K562 (cell line): ENCODE data around the gene TULP4. TPM values are rescaled to one million over a fixed set of nuclear protein-coding genes. Genes with fewer than 3 reads are reported as not detected.

Experiments
- ATAC-seq: fragments of 200-7000 bp; cut with Tn5 transposase; 3 replicates; pipeline ENCODE4 v1.9.1; 2020; ENCODE audit warnings: moderate library complexity
- BruUV-seq: library from RNA; stranded (reverse); fragments of 400-500 nt; replicated peaks from 2 replicates; lab custom pipeline; 2021; lab: Mats Ljungman, UMichigan
- CTCF ChIA-PET: fragments of 300-600 bp; formaldehyde crosslinking; extraction: SDS; loops from one replicate; lab custom pipeline; 2021; ENCODE audit warnings: low intra/inter-chr PET ratio; lab: Yijun Ruan, JAX
- POLR2A ChIA-PET: fragments of 300-600, 350-650 bp; sonication (Branson Sonifier 250); formaldehyde crosslinking; extraction: SDS; loops from one replicate; lab custom pipeline; 2021; ENCODE audit warnings: antibody characterized with exemption, inconsistent platforms; lab: Yijun Ruan, JAX
- DNase-seq, 4 experiments: peaks; one replicate each; pipeline versions ENCODE4 v3.0.0 to v3.0.0-alpha.2; 2011 to 2018; ENCODE audit warnings: low spot score in 3 of 4, mixed read lengths in 3 of 4; ENCODE audit errors: extremely low read depth in 1 of 4
- FAIRE-seq: peaks from 2 replicates; lab custom pipeline; 2011; peaks lifted over from hg19 to GRCh38; lab: Jason Lieb, UNC
- H2AFZ ChIP-seq: 2 replicates; pipeline ENCODE4 v1.6.0; 2011; ENCODE audit warnings: low read depth, low read length, control low read depth, inconsistent platforms
- H3K27ac ChIP-seq: fragments of 200-600 bp; 3 replicates; pipeline ENCODE4 v1.8.0; 2011; ENCODE audit warnings: low read depth, mild to moderate bottlenecking, control low read depth, inconsistent platforms, low read length, moderate library complexity, mixed read lengths; ENCODE audit errors: extremely low read depth
- H3K27me3 ChIP-seq, 2 experiments: fragments of 300-600 bp in 1 of 2; 2 replicates in 1 of 2; 3 replicates in 1 of 2; pipeline versions ENCODE4 v1.6.0 to v1.8.0; 2011; ENCODE audit warnings: inconsistent platforms in 2 of 2, low read length in 2 of 2, mild to moderate bottlenecking in 1 of 2, mixed read lengths in 1 of 2, moderate library complexity in 1 of 2; ENCODE audit not compliant: control insufficient read depth in 2 of 2, insufficient read depth in 2 of 2
- H3K36me3 ChIP-seq: fragments of 300-600 bp; 3 replicates; pipeline ENCODE4 v1.8.0; 2011; ENCODE audit warnings: mild to moderate bottlenecking, low read length, inconsistent platforms; ENCODE audit not compliant: control insufficient read depth, insufficient read depth
- H3K4me1 ChIP-seq, 2 experiments: fragments of 200-600 bp in 1 of 2; replicated peaks in 1 of 2; 2 replicates in 1 of 2; 3 replicates in 1 of 2; pipeline versions ENCODE4 v1.5.1 to v1.8.0; 2011; ENCODE audit warnings: inconsistent platforms in 2 of 2, low read length in 2 of 2, mild to moderate bottlenecking in 1 of 2, mixed read lengths in 1 of 2, moderate library complexity in 1 of 2; ENCODE audit not compliant: control insufficient read depth in 2 of 2, insufficient read depth in 2 of 2
- H3K4me2 ChIP-seq: 2 replicates; pipeline ENCODE4 v1.6.1; 2011; ENCODE audit warnings: low read length, control low read depth, inconsistent platforms, mixed read lengths; ENCODE audit not compliant: insufficient read depth
- H3K4me3 ChIP-seq: fragments of 200-600 bp; sonication (generic), shearing (Covaris generic); 2 replicates; pipeline ENCODE4 v1.5.1; 2016; ENCODE audit warnings: control low read depth, inconsistent platforms
- H3K79me2 ChIP-seq: fragments of 200-600 bp; 3 replicates; pipeline ENCODE4 v1.8.0; 2011; ENCODE audit warnings: low read length, inconsistent platforms; ENCODE audit not compliant: control insufficient read depth, insufficient read depth
- H3K9ac ChIP-seq, 2 experiments: 2 replicates each; pipeline versions ENCODE4 v1.6.0 to v1.6.1; 2011; ENCODE audit warnings: low read depth in 2 of 2, low read length in 2 of 2, control low read depth in 1 of 2, inconsistent platforms in 1 of 2, mild to moderate bottlenecking in 1 of 2, mixed read lengths in 1 of 2; ENCODE audit not compliant: insufficient read depth in 1 of 2
- H3K9me1 ChIP-seq: one replicate; pipeline ENCODE4 v1.6.0; 2011; ENCODE audit warnings: inconsistent platforms, mild to moderate bottlenecking, low read length, moderate library complexity; ENCODE audit not compliant: control insufficient read depth, insufficient read depth
- H3K9me3 ChIP-seq: replicated peaks from 2 replicates; pipeline ENCODE4 v1.5.1; 2011; ENCODE audit warnings: low read depth, low read length, inconsistent platforms; ENCODE audit not compliant: control insufficient read depth, insufficient read depth
- H4K20me1 ChIP-seq: replicated peaks from 2 replicates; pipeline ENCODE4 v1.6.1; 2011; ENCODE audit warnings: low read length, inconsistent platforms, mixed read lengths; ENCODE audit not compliant: control insufficient read depth, insufficient read depth
- BMI1 ChIP-seq: fragments of 150-350 bp; IDR thresholded peaks from 2 replicates; pipeline ENCODE4 v1.6.1; 2014; ENCODE audit warnings: low read length
- HDAC1 ChIP-seq, 2 experiments: fragments of 450-650 bp; IDR thresholded peaks; 2 replicates each; pipeline ENCODE4 v1.6.1; 2016 to 2017; ENCODE audit warnings: inconsistent platforms in 1 of 2, mild to moderate bottlenecking in 1 of 2, moderate library complexity in 1 of 2
- HNRNPLL ChIP-seq: fragments of 200-400 bp; formaldehyde crosslinking; IDR thresholded peaks from 2 replicates; pipeline ENCODE4 v1.6.1; 2017; ENCODE audit warnings: low read length, low read depth, mild to moderate bottlenecking; ENCODE audit not compliant: poor library complexity, severe bottlenecking
- IRF1 ChIP-seq: sonication (generic); formaldehyde crosslinking; IDR thresholded peaks from 2 replicates; pipeline ENCODE4 v1.8.0; 2022; ENCODE audit warnings: missing genetic modification reagents, mild to moderate bottlenecking, borderline replicate concordance
- RBM14 ChIP-seq: fragments of 200-400 bp; formaldehyde crosslinking; IDR thresholded peaks from 2 replicates; pipeline ENCODE4 v1.6.1; 2018; ENCODE audit warnings: low read depth, mild to moderate bottlenecking, low read length, moderate library complexity, borderline replicate concordance; ENCODE audit not compliant: insufficient read depth
- RFX7 ChIP-seq: fragments of 250-450 bp; sonication (Bioruptor Pico); IDR thresholded peaks from 2 replicates; pipeline ENCODE4 v1.5.1; 2021; ENCODE audit warnings: mild to moderate bottlenecking
- RUNX1 ChIP-seq: sonication (generic); IDR thresholded peaks from 2 replicates; pipeline ENCODE4 v1.6.1; 2016; ENCODE audit warnings: antibody characterized with exemption, low read depth
- TFAM ChIP-seq: fragments of 250-450 bp; sonication (Bioruptor Pico); conservative IDR thresholded peaks from 2 replicates; pipeline ENCODE4 v1.5.0; 2021; ENCODE audit warnings: mild to moderate bottlenecking, moderate library complexity
- XRCC5 ChIP-seq: fragments of 200-400 bp; formaldehyde crosslinking; IDR thresholded peaks from 2 replicates; pipeline ENCODE4 v1.6.1; 2017; ENCODE audit warnings: low read depth, mild to moderate bottlenecking, low read length
- ZEB2 ChIP-seq: fragments of 450-650 bp; IDR thresholded peaks from 2 replicates; pipeline ENCODE4 v1.6.1; 2016
- ZKSCAN1 ChIP-seq: fragments of 150-350 bp; IDR thresholded peaks from 2 replicates; pipeline ENCODE4 v1.6.1; 2016; ENCODE audit warnings: low read depth, low read length
- ZNF239 ChIP-seq: fragments of 250-450 bp; sonication (Bioruptor Pico); IDR thresholded peaks from 2 replicates; pipeline ENCODE4 v1.4.0; 2020; ENCODE audit warnings: mild to moderate bottlenecking
- ZNF280A ChIP-seq: fragments of 450-650 bp; IDR thresholded peaks from 2 replicates; pipeline ENCODE4 v1.6.1; 2018; ENCODE audit warnings: mild to moderate bottlenecking, low read depth; ENCODE audit not compliant: partially characterized antibody
- ZNF347 ChIP-seq: fragments of 450-650 bp; formaldehyde crosslinking; IDR thresholded peaks from 2 replicates; pipeline ENCODE4 v1.4.0; 2020; ENCODE audit warnings: low read depth, mild to moderate bottlenecking, moderate library complexity
- WGBS: fragments of 100-300 bp; shearing (Covaris generic); methylation state at CpG from one replicate; pipeline ENCODE4 v1.1.6; 2016; ENCODE audit warnings: low coverage, mixed read lengths; ENCODE audit not compliant: insufficient coverage; ENCODE audit errors: missing lambda C conversion rate; 5-methylcytosine and 5-hydroxymethylcytosine counted together
- in situ Hi-C: fragments of 300-500 bp; cut with MboI; formaldehyde crosslinking; loops from 4 replicates; pipeline ENCODE4 v1.15.0; 2018; ENCODE audit warnings: inconsistent platforms, mixed read lengths
- intact Hi-C: fragments of 100-400 bp; cut with micrococcal nuclease; formaldehyde crosslinking; loops from 2 replicates; pipeline ENCODE4 v1.14.2; 2022
- polyA plus RNA-seq, 8 experiments: library from polyadenylated mRNA; depleted of rRNA in 4 of 8; stranded (reverse) in 5 of 8; unstranded in 3 of 8; fragments of >200 nt; fragmentation: Nextera tagmentation in 2 of 8; fragmentation: Illumina TruSeq in 1 of 8; extraction: Ambion mirVana in 2 of 8; extraction: Trizol in 1 of 8; gene quantifications; 2 replicates each; pipeline versions ENCODE4 v1.2.1 to v1.2.3, GENCODE V29; 2011 to 2014; ENCODE audit warnings: inconsistent platforms in 1 of 8, missing spikeins in 1 of 8
- total RNA-seq, 7 experiments: library from RNA; depleted of rRNA in 6 of 7; stranded (reverse); fragments of >200 nt in 6 of 7; fragmentation: Illumina TruSeq in 2 of 7; extraction: Trizol in 2 of 7; gene quantifications; 2 replicates each; pipeline versions ENCODE4 v1.2.1 to v1.2.3, GENCODE V29; 2011 to 2021; ENCODE audit warnings: low replicate concordance in 1 of 7

Gene TULP4
- total and polyA plus RNA-seq, 9 of the 15 experiments (the other 6 are each of a cell fraction or from before 2014, with no cell fraction given) = 1.2 to 50.4 (median 11.0) TPM

- in situ Hi-C loops = no loop called here
- intact Hi-C loops = no loop called here
- Histone ChIP-seq H3K4me2 (no peak overlapping the region), H3K9ac (no peak overlapping the region), H3K9me1 (no peaks in the 10 kb centered on the region), H3K9me3 (no peaks in the 10 kb centered on the region), H3K79me2 (no peaks in the 10 kb centered on the region), H2AFZ (no peak overlapping the region), H3K4me3 (no peak overlapping the region), H3K36me3 (peaks cover 31% of the 10 kb centered on the region), H3K4me1 (peaks cover 0 to 4% of the 10 kb centered on the region in 2 experiments; a peak in 2 of 5 replicates), H4K20me1 (no peaks in the 10 kb centered on the region), H3K27ac (no peak overlapping the region), H3K27me3 (no peaks in the 10 kb centered on the region)
- ATAC-seq = no peak
- BruUV-seq = no TSS peak
- FAIRE-seq = no peak
- TF ChIP-seq ZNF280A = no peak
- TF ChIP-seq HDAC1 (IDR thresholded peaks at IDR 0.05) = no peak
- no peak for TF ChIP-seq RBM14
- no peak for TF ChIP-seq RFX7 (CRISPR knock-in tag)
- TF ChIP-seq RUNX1 = no peak
- no peak for TF ChIP-seq HNRNPLL
- TF ChIP-seq BMI1 = no peak
- no peak for TF ChIP-seq ZKSCAN1
- TF ChIP-seq ZEB2 = no peak
- TF ChIP-seq XRCC5 = no peak
- no peak for TF ChIP-seq IRF1 (CRISPR knock-in tag)
- no peak for TF ChIP-seq ZNF239
- no peak for TF ChIP-seq TFAM
- TF ChIP-seq ZNF347 (CRISPR knock-in tag) = no peak
- 77% methylated on average over 7 of the region's 7 CpGs for WGBS
- no peak for DNase-seq
- ChIA-PET POLR2A (interaction anchor here (1.1 kb wide), 2 partner anchors 8 to 210 kb away, joined by 3 read pairs; no protein-coding TSS in a partner anchor), CTCF (no interaction called here)
Observed at GRCh38 chr6:158503222-158503621, 191.0 kb downstream of the TULP4 start.
